Measurements from ENCODE around the gene PRDM16.

DNA sequence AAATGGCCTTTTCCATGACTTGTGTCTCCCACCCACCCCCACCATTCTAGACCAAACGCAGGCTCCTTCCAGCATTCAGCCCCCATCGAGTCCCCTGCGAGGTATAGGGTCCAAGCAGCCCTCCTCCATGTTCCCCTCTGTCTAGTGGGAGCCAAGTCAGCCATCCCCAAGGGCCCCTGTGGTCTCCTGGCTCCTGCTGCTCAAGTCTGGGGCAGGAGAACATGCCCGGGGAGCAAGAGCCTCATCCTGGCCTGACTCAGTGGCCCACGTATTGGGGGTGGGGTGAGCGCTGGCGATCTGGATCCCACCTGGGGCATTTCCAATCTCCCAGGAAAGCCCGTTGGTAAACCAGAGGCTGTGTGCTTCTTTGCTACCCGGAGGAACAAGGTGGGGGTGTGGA, 4.1 kb upstream of the PRDM16 start:
- TF ChIP-seq CTCF (IDR thresholded peaks at IDR 0.05; ENCODE audit: borderline replicate concordance, extremely low read depth, low read length, poor library complexity, severe bottlenecking) (no peak), EZH2 (IDR thresholded peaks at IDR 0.05; ENCODE audit: borderline replicate concordance, low read depth, low read length, severe bottlenecking) (no peak)
